GM18505 (cell line): ENCODE results near the gene TEX55.
A peak's percentile ranks its signal among the peaks of the same experiment; 100 is the strongest.
"Not testable (repeated sequence)": the region's sequence is repeated elsewhere in the genome, so short reads cannot be mapped to it uniquely, and the experiment has no call there.

ENCODE experiments used
- ATAC-seq: cut with Tn5 transposase; IDR thresholded peaks from one replicate; pipeline ENCODE4 v1.9.1; 2021; ENCODE audit not compliant: unreplicated experiment
- POLR2A ChIP-seq: IDR thresholded peaks from 4 replicates; pipeline ENCODE4 v1.6.1; 2011; ENCODE audit warnings: borderline replicate concordance; ENCODE audit not compliant: insufficient read depth, insufficient read length; ENCODE audit errors: extremely low read depth

The TEX55 gene

GRCh38 chr3:119145500-119146167 lies at the start of gene TEX55:
TSS of gene TEX55 (plus strand) at chr3:119146165. CDS start at chr3:119146190, 25 bp downstream.
- no peak for TF ChIP-seq POLR2A
- ATAC-seq: peak; percentile 66

GRCh38 chr3:119098003-119098402 lies 48.0 kb upstream of the TEX55 start:
- ATAC-seq: no peak

GRCh38 chr3:119098619-119099222 lies 47.2 kb upstream of the TEX55 start:
- ATAC-seq: no peak
- TF ChIP-seq POLR2A: no peak

More at GRCh38 chr3:119098003-119098402, 48.0 kb upstream of the TEX55 start:
- no peak for TF ChIP-seq POLR2A

GRCh38 chr3:119099785-119100184 lies 46.2 kb upstream of the TEX55 start:
- ATAC-seq: no peak
- TF ChIP-seq POLR2A: no peak

GRCh38 chr3:119104031-119104430 lies 41.9 kb upstream of the TEX55 start:
- TF ChIP-seq POLR2A: no peak
- ATAC-seq: no peak

- ATAC-seq: not testable (repeated sequence)
These were observed 27.6 kb upstream of the TEX55 start for GRCh38 chr3:119118330-119118729.

GRCh38 chr3:119120480-119120879 lies 25.5 kb upstream of the TEX55 start:
- no peak for ATAC-seq
- no peak for TF ChIP-seq POLR2A

- no peak for ATAC-seq
- no peak for TF ChIP-seq POLR2A
These were observed 23.6 kb upstream of the TEX55 start for GRCh38 chr3:119122350-119122749.

- TF ChIP-seq POLR2A: no peak
- no peak for ATAC-seq
These were observed 20.6 kb upstream of the TEX55 start for GRCh38 chr3:119125342-119125741.

GRCh38 chr3:119125742-119126504 lies 20.0 kb upstream of the TEX55 start:
- no peak for TF ChIP-seq POLR2A
- ATAC-seq: no peak

- ATAC-seq: not testable (repeated sequence)
These were observed 15.7 kb upstream of the TEX55 start for GRCh38 chr3:119130291-119130690.

GRCh38 chr3:119132291-119132690 lies 13.7 kb upstream of the TEX55 start:
- not testable (repeated sequence) for ATAC-seq

- ATAC-seq: not testable (repeated sequence)
These were observed 6.6 kb upstream of the TEX55 start for GRCh38 chr3:119139360-119139759.

GRCh38 chr3:119140466-119140865 lies 5.5 kb upstream of the TEX55 start:
- no peak for ATAC-seq
- TF ChIP-seq POLR2A: no peak
